Karpas-422 (cell line): ENCODE data around the gene P2RY2. TPM values are rescaled to one million over a fixed set of nuclear protein-coding genes. Genes with fewer than 3 reads are reported as not detected.
A peak's percentile ranks its signal among the peaks of the same experiment; 100 is the strongest.

Experiments
- DNase-seq: peaks from one replicate; pipeline ENCODE4 v3.0.0-alpha.2; 2015
- H2AFZ ChIP-seq: fragments of 200-600 bp; sonication (generic); 2 replicates; pipeline ENCODE4 v1.6.1; 2014; ENCODE audit warnings: antibody characterized with exemption, low read length, mixed read lengths
- H3K27ac ChIP-seq: fragments of 200-600 bp; sonication (generic); 2 replicates; pipeline ENCODE4 v1.5.1; 2014; ENCODE audit warnings: mild to moderate bottlenecking, low read length, moderate library complexity
- H3K27me3 ChIP-seq: fragments of 200-600 bp; sonication (generic); 2 replicates; pipeline ENCODE4 v1.6.1; 2014; ENCODE audit warnings: low read length, mixed read lengths
- H3K36me3 ChIP-seq: fragments of 200-600 bp; sonication (generic); 2 replicates; pipeline ENCODE4 v1.6.1; 2014; ENCODE audit warnings: low read length, mixed read lengths; ENCODE audit not compliant: insufficient read depth
- H3K4me1 ChIP-seq: fragments of 200-600 bp; sonication (generic); 2 replicates; pipeline ENCODE4 v1.6.1; 2014; ENCODE audit warnings: mild to moderate bottlenecking, low read length, mixed read lengths
- H3K4me2 ChIP-seq: fragments of 200-600 bp; sonication (generic); 2 replicates; pipeline ENCODE4 v1.6.1; 2014; ENCODE audit warnings: low read length, low read depth, mild to moderate bottlenecking; ENCODE audit not compliant: poor library complexity, severe bottlenecking
- H3K4me3 ChIP-seq: fragments of 200-600 bp; sonication (generic); 2 replicates; pipeline ENCODE4 v1.5.1; 2014; ENCODE audit warnings: mild to moderate bottlenecking, antibody characterized with exemption, low read length, mixed read lengths
- H3K79me2 ChIP-seq: fragments of 200-600 bp; sonication (generic); 2 replicates; pipeline ENCODE4 v1.6.1; 2014; ENCODE audit warnings: mild to moderate bottlenecking, low read length, mixed read lengths
- H3K9ac ChIP-seq: fragments of 200-600 bp; sonication (generic); 2 replicates; pipeline ENCODE4 v1.6.0; 2014; ENCODE audit warnings: low read length
- H3K9me2 ChIP-seq: fragments of 200-600 bp; sonication (generic), shearing (Covaris generic); replicated peaks from 2 replicates; pipeline ENCODE4 v1.6.0; 2014; ENCODE audit warnings: mild to moderate bottlenecking, low read length, moderate library complexity; ENCODE audit not compliant: insufficient read depth
- H3K9me3 ChIP-seq: fragments of 300-700, 200-600 bp; sonication (generic); 2 replicates; pipeline ENCODE4 v1.6.1; 2014; ENCODE audit warnings: low read length, mixed read lengths
- H4K20me1 ChIP-seq: fragments of 200-600 bp; sonication (generic); 2 replicates; pipeline ENCODE4 v1.6.1; 2014; ENCODE audit warnings: mild to moderate bottlenecking, antibody characterized with exemption, low read length, low read depth; ENCODE audit not compliant: insufficient read depth
- total RNA-seq: library from RNA; depleted of rRNA; stranded (reverse); fragments of >200 nt; shearing (Covaris generic); gene quantifications from 2 replicates; pipeline ENCODE4 v1.2.3, GENCODE V29; 2014; ENCODE audit warnings: low replicate concordance

The P2RY2 gene
- total RNA-seq, 1 experiment from 2014 or later = not detected

GRCh38 chr11:73189723-73190556 is 28.1 kb upstream of the P2RY2 start:
- Histone ChIP-seq H2AFZ (peak overlapping the region; percentile 26; the same call in 1 of the 2 replicates), H3K4me2 (peak overlapping the region; percentile 27), H3K4me1 (peaks cover 16% of the 10 kb centered on the region), H3K36me3 (no peaks in the 10 kb centered on the region), H4K20me1 (no peaks in the 10 kb centered on the region), H3K79me2 (no peaks in the 10 kb centered on the region), H3K9me3 (no peaks in the 10 kb centered on the region), H3K27ac (no peak overlapping the region), H3K9ac (no peak overlapping the region), H3K4me3 (no peak overlapping the region; the same call in 1 of the 2 replicates), H3K9me2 (no peaks in the 10 kb centered on the region), H3K27me3 (no peaks in the 10 kb centered on the region)
- no peak for DNase-seq

- H3K27ac ChIP-seq = no peak overlapping the region
Observed at GRCh38 chr11:73190557-73190885, 27.6 kb upstream of the P2RY2 start.

GRCh38 chr11:73191151-73191550 is 26.9 kb upstream of the P2RY2 start:
- H3K9me3 ChIP-seq = no peaks in the 10 kb centered on the region
- no peaks in the 10 kb centered on the region for H3K36me3 ChIP-seq
- no peak for DNase-seq
- no peak overlapping the region for H3K4me2 ChIP-seq
- no peaks in the 10 kb centered on the region for H3K9me2 ChIP-seq
- H4K20me1 ChIP-seq = no peaks in the 10 kb centered on the region
- no peak overlapping the region for H3K9ac ChIP-seq
- no peak overlapping the region for H3K4me3 ChIP-seq
- no peak overlapping the region for H3K27ac ChIP-seq
- H3K79me2 ChIP-seq = no peaks in the 10 kb centered on the region
- H3K4me1 ChIP-seq = peaks cover 16% of the 10 kb centered on the region
- no peaks in the 10 kb centered on the region for H3K27me3 ChIP-seq
- no peak overlapping the region for H2AFZ ChIP-seq

More at GRCh38 chr11:73190557-73190885, 27.6 kb upstream of the P2RY2 start:
- DNase-seq = no peak
- Histone ChIP-seq H3K4me1 (peaks cover 16% of the 10 kb centered on the region), H3K27me3 (no peaks in the 10 kb centered on the region), H4K20me1 (no peaks in the 10 kb centered on the region), H3K79me2 (no peaks in the 10 kb centered on the region), H3K9ac (no peak overlapping the region), H3K36me3 (no peaks in the 10 kb centered on the region), H3K4me2 (no peak overlapping the region), H3K4me3 (no peak overlapping the region), H3K9me2 (no peaks in the 10 kb centered on the region), H3K9me3 (no peaks in the 10 kb centered on the region), H2AFZ (no peak overlapping the region)

GRCh38 chr11:73192272-73192671 is 25.8 kb upstream of the P2RY2 start:
- Histone ChIP-seq H2AFZ (no peak overlapping the region), H3K4me3 (no peak overlapping the region), H3K4me2 (no peak overlapping the region), H3K79me2 (no peaks in the 10 kb centered on the region), H4K20me1 (no peaks in the 10 kb centered on the region), H3K9me3 (no peaks in the 10 kb centered on the region), H3K27ac (no peak overlapping the region), H3K9me2 (no peaks in the 10 kb centered on the region), H3K9ac (no peak overlapping the region), H3K36me3 (no peaks in the 10 kb centered on the region), H3K4me1 (peaks cover 16% of the 10 kb centered on the region), H3K27me3 (no peaks in the 10 kb centered on the region)
- DNase-seq = no peak

GRCh38 chr11:73193251-73194033 is 24.6 kb upstream of the P2RY2 start:
- H3K27me3 ChIP-seq = no peaks in the 10 kb centered on the region
- H2AFZ ChIP-seq = no peak overlapping the region
- H3K4me2 ChIP-seq = no peak overlapping the region
- H4K20me1 ChIP-seq = no peaks in the 10 kb centered on the region
- H3K27ac ChIP-seq = no peak overlapping the region
- no peak overlapping the region for H3K9ac ChIP-seq
- no peaks in the 10 kb centered on the region for H3K9me2 ChIP-seq
- H3K79me2 ChIP-seq = no peaks in the 10 kb centered on the region
- no peaks in the 10 kb centered on the region for H3K36me3 ChIP-seq
- H3K9me3 ChIP-seq = no peaks in the 10 kb centered on the region
- peaks cover 16% of the 10 kb centered on the region for H3K4me1 ChIP-seq
- DNase-seq = no peak
- H3K4me3 ChIP-seq = no peak overlapping the region

- Histone ChIP-seq H3K27me3 (no peaks in the 10 kb centered on the region), H2AFZ (no peak overlapping the region), H3K9ac (no peak overlapping the region), H3K79me2 (no peaks in the 10 kb centered on the region), H3K4me2 (no peak overlapping the region), H4K20me1 (no peaks in the 10 kb centered on the region), H3K4me1 (peaks cover 10% of the 10 kb centered on the region), H3K9me3 (no peaks in the 10 kb centered on the region), H3K36me3 (no peaks in the 10 kb centered on the region), H3K27ac (no peak overlapping the region), H3K4me3 (no peak overlapping the region), H3K9me2 (no peaks in the 10 kb centered on the region)
- no peak for DNase-seq
Observed at GRCh38 chr11:73194034-73194507, 24.0 kb upstream of the P2RY2 start.

- H3K27me3 ChIP-seq = no peaks in the 10 kb centered on the region
- H3K4me2 ChIP-seq = no peak overlapping the region
- no peak overlapping the region for H2AFZ ChIP-seq
- no peak overlapping the region for H3K27ac ChIP-seq
- H3K9me2 ChIP-seq = no peaks in the 10 kb centered on the region
- H4K20me1 ChIP-seq = no peaks in the 10 kb centered on the region
- H3K9ac ChIP-seq = no peak overlapping the region
- DNase-seq = no peak
- peaks cover 5% of the 10 kb centered on the region for H3K4me1 ChIP-seq
- no peaks in the 10 kb centered on the region for H3K9me3 ChIP-seq
- no peaks in the 10 kb centered on the region for H3K36me3 ChIP-seq
- no peaks in the 10 kb centered on the region for H3K79me2 ChIP-seq
- H3K4me3 ChIP-seq = no peak overlapping the region
Observed at GRCh38 chr11:73194593-73194992, 23.5 kb upstream of the P2RY2 start.
